ENCODE results near the gene CTSF. TPM values are rescaled to one million over a fixed set of nuclear protein-coding genes. Genes with fewer than 3 reads are reported as not detected.

Gene CTSF
- total and polyA plus RNA-seq, 4 donors: 6.6 to 39.6 (median 7.9) TPM

- ATAC-seq (ENCODE audit: insufficient read depth, low FRiP score) (no peak), DNase-seq (no peak)
- H3K27me3 ChIP-seq (ENCODE audit: control insufficient read depth in 3 of 3, insufficient read depth in 3 of 3, low read length in 2 of 3): no peaks in the 10 kb centered on the region
- peaks cover 0 to 8% (median 0%) of the 10 kb centered on the region in 5 donors for H3K4me1 ChIP-seq (ENCODE audit: control insufficient read depth in 5 of 5, insufficient read depth in 5 of 5, low read length in 5 of 5)
- no peak overlapping the region for H3K27ac ChIP-seq (ENCODE audit: low read depth in 1 of 2, low read length in 1 of 2)
- 88 to 89% methylated on average over 10 of the region's 10 CpGs for WGBS, 2 donors
- H3K36me3 ChIP-seq (ENCODE audit: control insufficient read depth in 4 of 4, insufficient read depth in 4 of 4, low read length in 4 of 4): peaks cover 0 to 31% (median 7%) of the 10 kb centered on the region in 4 donors
- H3K9me3 ChIP-seq (ENCODE audit: control insufficient read depth in 4 of 4, insufficient read depth in 3 of 4, low read length in 3 of 4): no peaks in the 10 kb centered on the region
- no peak overlapping the region for H3K4me3 ChIP-seq
- H3K9ac ChIP-seq (ENCODE audit: insufficient read depth in 1 of 2, low read length in 2 of 2): no peak overlapping the region
- TF ChIP-seq CTCF (IDR thresholded peaks at IDR 0.05; ENCODE audit: control extremely low read depth, extremely low read depth): no peak
These were observed 28.6 kb downstream of the CTSF start for GRCh38 chr11:66539870-66540213.

DNA sequence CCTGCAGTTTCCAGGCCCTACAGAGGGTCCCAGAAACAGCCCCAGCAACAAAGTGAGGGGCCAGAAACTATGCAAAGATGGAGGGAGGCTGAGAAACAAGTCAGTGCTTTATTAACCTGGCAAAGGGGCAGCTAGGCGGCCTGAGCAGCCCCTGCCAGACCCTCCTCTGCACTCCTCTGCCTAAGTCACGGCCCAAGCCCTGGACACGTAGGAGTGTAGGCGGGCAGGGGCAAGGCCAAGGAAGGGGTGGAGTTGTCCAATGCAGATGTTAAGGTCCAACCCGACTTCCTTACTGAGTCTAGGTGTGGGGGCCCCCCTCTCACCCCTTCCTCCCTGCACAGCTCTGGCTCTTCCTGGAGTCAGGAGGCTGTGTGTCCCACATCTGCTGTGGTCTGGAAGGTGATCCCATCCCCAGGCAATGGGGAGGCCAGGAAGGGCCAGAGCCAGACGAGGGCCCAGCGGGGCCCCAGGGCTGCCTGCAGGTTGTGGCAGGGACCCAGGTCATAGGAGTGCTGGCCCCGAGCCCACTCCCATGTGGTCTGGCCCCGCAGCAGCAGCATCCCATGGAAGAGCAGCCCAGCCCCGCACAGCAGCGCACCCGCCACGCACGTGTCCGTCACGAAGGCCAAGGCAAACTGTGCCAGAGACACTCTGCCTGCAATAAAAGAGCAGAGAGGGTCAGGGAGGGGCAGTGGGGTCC, 29.1 kb downstream of the CTSF start:
- peaks cover 0 to 31% (median 7%) of the 10 kb centered on the region in 4 donors for H3K36me3 ChIP-seq (ENCODE audit: control insufficient read depth in 4 of 4, insufficient read depth in 4 of 4, low read length in 4 of 4)
- TF ChIP-seq CTCF (IDR thresholded peaks at IDR 0.05; ENCODE audit: control extremely low read depth, extremely low read depth): no peak
- peaks cover 0 to 8% (median 0%) of the 10 kb centered on the region in 5 donors for H3K4me1 ChIP-seq (ENCODE audit: control insufficient read depth in 5 of 5, insufficient read depth in 5 of 5, low read length in 5 of 5)
- ATAC-seq (ENCODE audit: insufficient read depth, low FRiP score) (no peak), DNase-seq (no peak)
- H3K27ac ChIP-seq (ENCODE audit: low read depth in 1 of 2, low read length in 1 of 2): no peak overlapping the region
- H3K9ac ChIP-seq (ENCODE audit: insufficient read depth in 1 of 2, low read length in 2 of 2): no peak overlapping the region
- no peaks in the 10 kb centered on the region for H3K27me3 ChIP-seq (ENCODE audit: control insufficient read depth in 3 of 3, insufficient read depth in 3 of 3, low read length in 2 of 3)
- H3K4me3 ChIP-seq: no peak overlapping the region
- H3K9me3 ChIP-seq (ENCODE audit: control insufficient read depth in 4 of 4, insufficient read depth in 3 of 4, low read length in 3 of 4): no peaks in the 10 kb centered on the region
- 89 to 92% methylated on average over 16 of the region's 16 CpGs for WGBS, 2 donors

GRCh38 chr11:66532784-66533183, 35.6 kb downstream of the CTSF start:
- H3K9me3 ChIP-seq (ENCODE audit: control insufficient read depth in 4 of 4, insufficient read depth in 3 of 4, low read length in 3 of 4): peaks cover 0 to 1% (median 0%) of the 10 kb centered on the region in 4 donors
- no peaks in the 10 kb centered on the region for H3K4me1 ChIP-seq (ENCODE audit: control insufficient read depth in 5 of 5, insufficient read depth in 5 of 5, low read length in 5 of 5)
- WGBS, 2 donors: 78 to 79% methylated on average over 6 of the region's 6 CpGs
- ATAC-seq (ENCODE audit: insufficient read depth, low FRiP score) (no peak), DNase-seq (no peak)
- TF ChIP-seq CTCF (IDR thresholded peaks at IDR 0.05; ENCODE audit: control extremely low read depth, extremely low read depth): no peak
- H3K4me3 ChIP-seq: no peak overlapping the region
- no peak overlapping the region for H3K27ac ChIP-seq (ENCODE audit: low read depth in 1 of 2, low read length in 1 of 2)
- H3K27me3 ChIP-seq (ENCODE audit: control insufficient read depth in 3 of 3, insufficient read depth in 3 of 3, low read length in 2 of 3): no peaks in the 10 kb centered on the region
- peaks cover 0 to 23% (median 15%) of the 10 kb centered on the region in 4 donors for H3K36me3 ChIP-seq (ENCODE audit: control insufficient read depth in 4 of 4, insufficient read depth in 4 of 4, low read length in 4 of 4)
- H3K9ac ChIP-seq (ENCODE audit: insufficient read depth in 1 of 2, low read length in 2 of 2): no peak overlapping the region

DNA sequence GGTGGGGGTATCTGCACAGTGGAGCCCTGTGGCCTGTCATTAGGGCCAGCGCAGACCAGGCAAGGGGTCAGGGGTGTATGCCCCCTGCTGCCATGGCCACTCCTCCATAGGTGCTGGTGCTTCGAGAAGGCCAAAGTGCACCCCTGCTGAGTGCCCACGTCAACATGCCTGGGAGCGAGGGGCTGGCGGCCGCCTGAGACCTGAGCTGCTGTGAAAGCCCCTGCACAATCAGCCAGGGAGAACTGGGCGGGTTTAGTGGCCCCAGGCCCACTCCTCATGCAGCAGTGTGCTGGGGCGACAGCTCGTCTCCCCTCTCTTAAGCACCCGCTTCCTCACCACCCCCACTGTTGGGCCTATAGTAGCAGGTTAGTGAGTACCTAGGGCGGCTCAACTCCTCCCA, 36.6 kb downstream of the CTSF start:
- TF ChIP-seq CTCF (IDR thresholded peaks at IDR 0.05; ENCODE audit: control extremely low read depth, extremely low read depth): no peak
- no peaks in the 10 kb centered on the region for H3K4me1 ChIP-seq (ENCODE audit: control insufficient read depth in 5 of 5, insufficient read depth in 5 of 5, low read length in 5 of 5)
- DNase-seq (no peak), ATAC-seq (ENCODE audit: insufficient read depth, low FRiP score) (no peak)
- no peaks in the 10 kb centered on the region for H3K27me3 ChIP-seq (ENCODE audit: control insufficient read depth in 3 of 3, insufficient read depth in 3 of 3, low read length in 2 of 3)
- H3K27ac ChIP-seq (ENCODE audit: low read depth in 1 of 2, low read length in 1 of 2): no peak overlapping the region
- H3K9ac ChIP-seq (ENCODE audit: insufficient read depth in 1 of 2, low read length in 2 of 2): no peak overlapping the region
- H3K4me3 ChIP-seq: no peak overlapping the region
- peaks cover 0 to 20% (median 17%) of the 10 kb centered on the region in 4 donors for H3K36me3 ChIP-seq (ENCODE audit: control insufficient read depth in 4 of 4, insufficient read depth in 4 of 4, low read length in 4 of 4)
- H3K9me3 ChIP-seq (ENCODE audit: control insufficient read depth in 4 of 4, insufficient read depth in 3 of 4, low read length in 3 of 4): peaks cover 0 to 1% (median 0%) of the 10 kb centered on the region in 4 donors
- WGBS, 2 donors: 95 to 97% methylated on average over 11 of the region's 11 CpGs

Measured in lung (tissue), 12 donors.